ENCODE data around the gene NUPR1.
A peak's percentile ranks its signal among the peaks of the same experiment; 100 is the strongest.

DNA sequence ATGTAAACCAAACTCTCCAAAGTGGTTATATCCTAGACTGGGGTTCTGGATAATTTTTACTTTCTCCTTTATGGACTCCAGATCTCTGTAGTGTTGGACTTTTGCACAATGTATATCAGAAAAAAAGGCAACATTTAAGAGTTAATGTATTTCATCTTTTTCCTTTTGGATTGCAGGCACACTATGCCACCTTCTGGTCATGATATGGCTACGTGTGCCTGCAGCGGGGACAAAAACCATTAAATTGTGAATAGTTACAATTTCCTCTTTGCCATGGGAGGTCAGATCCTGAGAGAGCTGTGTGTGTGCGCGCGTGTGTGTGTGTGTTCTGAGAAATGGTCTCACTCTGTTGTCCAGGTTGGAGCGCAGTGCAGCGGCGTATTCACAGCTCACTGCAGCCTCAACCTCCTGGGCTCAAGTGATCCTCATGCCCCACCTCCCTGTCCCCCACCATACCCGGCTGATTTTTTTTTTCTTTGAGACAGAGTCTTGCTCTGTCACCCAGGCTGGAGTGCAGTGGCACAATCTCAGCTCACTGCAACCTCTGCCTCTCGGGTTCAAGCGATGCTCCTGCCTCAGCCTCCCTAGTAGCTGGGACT is 10.6 kb upstream of the NUPR1 start:
- TF ChIP-seq POLR2A (IDR thresholded peaks at IDR 0.05) (no peak), EP300 (IDR thresholded peaks at IDR 0.05) (no peak), POLR2AphosphoS5 (IDR thresholded peaks at IDR 0.05) (no peak)
- TF ChIP-seq, protein P1, sequence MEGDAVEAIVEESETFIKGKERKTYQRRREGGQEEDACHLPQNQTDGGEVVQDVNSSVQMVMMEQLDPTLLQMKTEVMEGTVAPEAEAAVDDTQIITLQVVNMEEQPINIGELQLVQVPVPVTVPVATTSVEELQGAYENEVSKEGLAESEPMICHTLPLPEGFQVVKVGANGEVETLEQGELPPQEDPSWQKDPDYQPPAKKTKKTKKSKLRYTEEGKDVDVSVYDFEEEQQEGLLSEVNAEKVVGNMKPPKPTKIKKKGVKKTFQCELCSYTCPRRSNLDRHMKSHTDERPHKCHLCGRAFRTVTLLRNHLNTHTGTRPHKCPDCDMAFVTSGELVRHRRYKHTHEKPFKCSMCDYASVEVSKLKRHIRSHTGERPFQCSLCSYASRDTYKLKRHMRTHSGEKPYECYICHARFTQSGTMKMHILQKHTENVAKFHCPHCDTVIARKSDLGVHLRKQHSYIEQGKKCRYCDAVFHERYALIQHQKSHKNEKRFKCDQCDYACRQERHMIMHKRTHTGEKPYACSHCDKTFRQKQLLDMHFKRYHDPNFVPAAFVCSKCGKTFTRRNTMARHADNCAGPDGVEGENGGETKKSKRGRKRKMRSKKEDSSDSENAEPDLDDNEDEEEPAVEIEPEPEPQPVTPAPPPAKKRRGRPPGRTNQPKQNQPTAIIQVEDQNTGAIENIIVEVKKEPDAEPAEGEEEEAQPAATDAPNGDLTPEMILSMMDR (IDR thresholded peaks at IDR 0.05), result peak in 3 of 4 experiments; percentile 53 to 66 (median 64)

Data from gastroesophageal sphincter (tissue), 3 donors.